ENCODE data around the gene SLC25A45.

Gene SLC25A45

GRCh38 chr11:65404638-65405339, 22.3 kb upstream of the SLC25A45 start:
- DNase-seq (ENCODE audit: low read depth) = no peak

GRCh38 chr11:65404210-65404609, 21.8 kb upstream of the SLC25A45 start:
- no peak for DNase-seq (ENCODE audit: low read depth)

GRCh38 chr11:65403607-65404121, 21.2 kb upstream of the SLC25A45 start:
- DNase-seq (ENCODE audit: low read depth) = no peak

DNA sequence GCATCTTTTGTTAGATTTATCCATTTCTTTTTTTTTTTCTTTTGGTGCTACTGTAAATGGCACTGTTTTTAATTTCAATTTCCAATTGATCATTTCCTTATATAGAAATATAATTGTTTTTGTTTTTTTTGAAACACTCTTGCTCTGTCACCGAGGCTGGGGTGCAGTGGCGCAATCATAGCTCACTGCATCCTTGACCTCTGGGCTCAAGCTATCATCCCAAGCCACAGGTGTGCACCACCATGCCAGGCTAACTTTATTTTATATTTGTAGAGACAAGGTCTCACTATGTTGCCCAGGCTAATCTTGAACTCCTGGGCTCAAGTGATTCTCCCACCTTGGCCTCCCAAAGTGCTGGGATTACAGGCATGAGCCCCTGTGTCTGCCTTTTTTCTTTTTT, 20.3 kb upstream of the SLC25A45 start:
- DNase-seq (ENCODE audit: low read depth) = no peak

DNA sequence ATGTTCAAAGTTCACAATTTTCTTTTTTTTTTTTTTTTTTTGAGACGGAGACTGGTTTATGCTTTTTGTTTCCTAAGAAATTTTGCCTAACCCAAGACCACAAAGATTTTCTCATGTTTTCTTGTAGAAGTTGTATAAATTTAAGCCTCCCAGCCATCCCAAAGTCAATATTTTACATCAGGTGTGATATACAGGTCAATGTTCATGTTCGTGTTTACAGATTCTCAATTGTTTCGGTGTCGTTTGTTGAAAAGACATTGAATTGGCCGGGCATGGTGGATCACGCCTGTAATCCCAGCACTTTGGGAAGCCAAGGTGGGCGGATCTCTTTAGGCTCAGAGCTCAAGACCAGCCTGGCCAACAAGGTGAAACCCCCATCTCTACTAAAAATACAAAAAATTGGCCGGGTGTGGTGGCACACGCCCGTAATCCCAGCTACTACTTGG, 19.4 kb upstream of the SLC25A45 start:
- DNase-seq (ENCODE audit: low read depth) = no peak

DNA sequence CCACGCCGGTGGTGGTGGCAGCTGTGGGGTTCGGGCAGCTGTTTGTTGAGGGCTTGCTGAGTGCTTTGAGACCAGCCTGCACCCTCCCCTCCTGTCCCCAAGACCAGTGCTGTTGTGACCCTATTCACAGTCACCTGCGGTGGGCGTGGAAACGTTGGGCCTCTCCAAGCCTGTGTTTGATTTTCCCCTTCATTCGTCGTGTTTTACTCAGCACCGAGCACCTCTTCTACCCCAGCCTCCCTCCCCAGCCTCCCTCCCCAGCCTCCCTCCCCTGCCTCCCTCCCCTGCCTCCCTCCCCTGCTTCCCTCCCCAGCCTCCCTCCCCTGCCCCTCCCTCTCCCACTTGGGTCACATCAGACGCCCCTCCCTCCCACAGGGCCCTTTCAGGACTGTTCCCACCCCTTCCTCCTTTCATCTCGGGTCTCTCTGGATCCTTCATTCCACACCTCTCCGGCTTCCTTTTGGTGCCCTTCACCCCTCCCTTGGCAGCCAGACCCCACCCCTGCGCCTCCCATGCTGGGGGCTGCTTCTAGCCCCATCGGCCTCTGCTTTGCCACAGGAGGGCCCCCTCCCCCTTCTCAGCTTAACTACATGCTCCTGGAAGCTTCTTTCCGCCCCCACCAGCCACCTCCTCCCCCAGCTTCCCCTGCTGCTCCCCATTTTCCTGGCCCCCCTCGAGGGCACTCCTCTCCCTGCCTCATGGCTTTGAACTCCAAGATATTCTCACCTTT, 18.8 kb upstream of the SLC25A45 start:
- DNase-seq (ENCODE audit: low read depth) = no peak

- DNase-seq (ENCODE audit: low read depth) = no peak
Measured at GRCh38 chr11:65400307-65401072, 18.0 kb upstream of the SLC25A45 start.

DNA sequence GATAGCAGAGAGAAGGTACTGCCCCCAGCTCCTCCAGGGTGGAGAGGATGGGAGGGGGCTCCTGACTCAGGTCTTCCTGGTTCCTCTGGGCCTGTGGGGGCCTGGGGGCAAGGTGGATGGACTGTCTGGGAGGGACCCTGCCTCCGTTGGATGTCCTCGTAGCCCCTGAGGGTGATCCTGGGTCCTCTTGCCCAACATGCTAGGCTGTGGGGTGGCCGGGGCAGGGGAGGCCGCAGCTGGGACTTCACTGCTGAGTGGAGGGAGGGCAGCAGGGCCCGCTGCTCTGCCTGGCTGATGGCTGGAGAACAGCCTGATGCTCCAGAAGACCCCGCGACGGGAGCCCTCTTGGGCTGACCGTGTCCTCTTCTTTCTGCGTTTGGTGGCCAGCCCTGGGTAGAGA, 17.4 kb upstream of the SLC25A45 start:
- DNase-seq (ENCODE audit: low read depth) = no peak

DNA sequence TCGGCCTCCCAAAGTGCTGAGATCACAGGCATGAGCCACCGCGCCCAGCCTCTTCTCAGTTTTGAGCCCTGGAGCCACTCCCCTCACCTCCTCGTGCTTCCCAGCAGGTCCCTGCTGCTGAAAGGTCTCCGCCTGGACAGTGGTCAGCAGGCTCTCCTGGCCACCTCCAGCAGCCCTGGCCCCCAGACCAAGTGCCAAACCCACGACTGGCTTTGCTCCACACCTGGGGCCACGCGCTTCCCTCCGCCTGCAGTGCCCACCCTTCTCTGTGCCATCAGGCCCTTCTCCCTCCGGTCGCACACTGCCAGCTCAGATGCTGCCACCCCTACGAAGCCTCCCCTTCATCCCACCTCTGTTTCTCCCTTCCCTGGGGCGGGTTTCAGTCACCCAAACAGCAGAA, 16.8 kb upstream of the SLC25A45 start:
- DNase-seq (ENCODE audit: low read depth) = no peak

GRCh38 chr11:65398362-65398910, 16.0 kb upstream of the SLC25A45 start:
- no peak for DNase-seq (ENCODE audit: low read depth)

DNA sequence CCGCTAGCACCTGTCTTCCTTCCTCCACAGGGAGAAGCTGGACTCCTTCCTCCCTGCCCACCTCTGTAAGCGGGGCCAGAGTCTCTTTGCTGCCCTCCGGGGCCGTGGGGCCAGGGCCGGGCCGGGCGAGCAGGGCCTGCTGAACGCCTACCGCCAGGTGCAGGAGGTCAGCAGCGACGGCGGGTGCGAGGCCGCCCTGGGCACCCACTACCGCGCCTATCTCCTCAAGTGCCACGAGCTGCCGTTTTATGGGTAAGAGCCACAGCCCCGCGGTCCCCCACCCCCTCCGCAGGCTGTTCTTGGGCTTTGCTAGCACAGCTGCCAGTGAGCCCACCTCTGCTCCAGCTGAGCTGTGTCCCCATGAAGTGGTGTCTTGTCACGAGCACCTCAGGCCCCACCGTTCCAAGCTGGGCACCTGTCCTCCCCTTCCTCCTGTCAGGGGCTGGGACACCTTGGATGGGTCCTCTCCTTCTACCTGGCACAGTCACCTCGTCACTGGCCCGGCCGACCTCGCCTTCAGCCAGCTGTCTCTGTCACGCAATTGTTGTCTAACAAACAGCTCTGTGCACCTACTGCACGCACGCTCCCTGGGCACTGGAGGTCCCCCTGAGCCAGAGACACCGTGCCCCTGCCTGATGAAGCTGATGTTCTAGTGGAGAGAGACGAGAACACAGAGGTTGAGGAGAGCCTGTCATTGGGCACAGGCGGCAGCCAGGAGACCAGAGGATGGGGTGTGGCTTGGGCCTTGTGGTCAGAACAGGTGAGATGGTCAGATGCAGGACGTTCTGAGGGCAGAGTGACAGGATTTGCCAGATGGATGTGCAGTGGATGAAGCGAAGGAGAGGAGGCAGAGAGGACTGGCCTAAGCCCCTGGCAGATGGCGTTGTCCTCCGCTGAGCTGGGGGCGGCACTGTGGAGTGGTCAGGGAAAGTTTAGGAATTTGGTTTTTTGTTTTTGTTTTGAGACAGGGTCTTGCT, 14.6 kb upstream of the SLC25A45 start:
- no peak for DNase-seq (ENCODE audit: low read depth)

DNA sequence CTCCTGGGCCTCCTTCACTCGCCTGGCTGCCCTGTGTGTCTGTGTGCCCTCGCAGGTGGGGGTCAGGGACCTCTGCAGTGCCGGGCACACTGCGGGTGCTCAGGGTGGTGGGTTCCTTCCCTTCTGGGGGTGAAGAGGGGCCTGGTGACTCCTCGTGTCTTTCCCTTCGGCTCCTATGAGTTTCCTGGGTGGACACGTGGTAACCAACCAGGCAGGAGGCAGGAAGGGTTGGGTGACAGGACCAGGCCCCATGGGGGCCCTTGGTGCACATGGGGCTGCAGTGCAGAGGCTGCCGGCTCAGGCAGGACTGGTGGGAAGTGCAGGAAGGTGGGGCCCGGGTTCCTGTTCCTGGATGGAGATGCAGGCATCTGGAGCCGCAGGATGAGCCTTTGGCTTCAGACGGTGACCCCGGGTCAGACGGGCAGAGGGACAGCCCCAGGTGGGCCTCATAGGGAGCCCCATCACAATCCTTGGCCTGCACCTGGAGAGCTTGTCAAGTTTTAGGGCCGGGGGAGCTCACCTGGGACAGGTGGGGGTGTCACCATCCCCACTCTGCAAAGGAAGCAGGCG, 13.6 kb upstream of the SLC25A45 start:
- no peak for DNase-seq (ENCODE audit: low read depth)

DNA sequence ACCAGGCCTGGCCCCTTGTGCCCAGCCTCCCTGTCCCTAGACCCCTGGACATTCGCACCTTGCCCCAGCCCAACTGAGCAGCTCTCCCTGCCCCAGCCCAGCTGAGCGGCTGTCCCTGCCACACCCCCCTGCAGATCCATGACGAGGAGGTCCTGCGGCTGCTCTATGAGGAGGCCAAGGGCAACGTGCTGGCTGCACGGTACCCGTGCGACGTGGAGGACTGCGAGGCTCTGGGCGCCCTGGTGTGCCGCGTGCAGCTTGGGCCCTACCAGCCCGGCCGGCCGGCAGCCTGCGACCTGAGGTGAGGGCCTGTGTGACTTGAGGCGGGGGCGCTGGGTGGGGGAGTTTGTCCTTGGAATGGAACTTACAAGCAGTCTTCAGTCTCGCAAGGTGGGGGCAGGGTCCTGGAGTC, 11.7 kb upstream of the SLC25A45 start:
- DNase-seq (ENCODE audit: low read depth) = no peak

DNA sequence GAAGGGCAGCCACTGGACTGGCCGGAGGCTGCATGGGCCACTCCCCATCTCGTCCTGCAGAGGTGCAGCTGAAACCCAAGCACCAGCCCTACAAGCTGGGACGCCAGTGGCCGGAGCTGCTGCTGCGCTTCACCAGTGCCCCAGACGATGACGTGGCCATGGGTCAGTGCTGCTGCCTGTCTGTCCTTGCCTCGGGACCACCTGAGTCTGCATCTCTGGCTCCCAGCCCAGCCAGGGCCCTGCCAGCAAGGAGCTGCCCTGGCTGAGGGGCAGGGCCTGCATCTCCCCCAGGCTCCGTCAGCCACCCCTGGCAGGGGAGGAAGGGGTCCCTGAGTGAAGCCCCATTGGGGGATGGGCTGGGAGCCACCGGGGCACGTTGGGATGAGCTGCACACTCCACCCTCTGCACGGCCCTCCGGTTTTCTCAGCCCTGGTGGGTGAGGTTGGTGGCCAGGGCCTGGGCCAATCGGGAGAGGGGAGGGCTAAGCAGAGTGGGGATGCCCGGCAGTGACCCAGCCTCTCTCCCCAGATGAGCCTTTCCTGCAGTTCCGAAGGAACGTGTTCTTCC, 11.2 kb upstream of the SLC25A45 start:
- no peak for DNase-seq (ENCODE audit: low read depth)

DNA sequence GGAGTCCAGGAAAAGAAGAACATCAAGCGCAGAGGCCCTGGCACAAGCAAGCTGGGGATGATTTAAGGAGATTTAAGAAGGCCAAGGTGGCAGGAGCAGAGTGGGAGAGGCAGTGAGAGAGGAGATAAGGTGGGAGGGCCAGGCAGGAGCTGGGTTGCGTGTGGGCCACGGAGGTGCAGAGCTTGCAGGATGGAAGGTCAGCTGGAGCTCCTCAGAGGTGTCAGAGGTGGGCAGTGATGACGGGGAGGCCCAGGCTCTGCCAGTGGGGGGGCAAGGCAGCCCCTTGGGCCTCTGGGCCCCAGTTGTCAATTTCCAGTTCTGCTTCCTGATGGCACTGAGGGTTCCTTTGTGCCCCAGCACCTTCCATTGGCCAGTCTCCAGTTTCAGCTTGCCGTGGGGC, 10.5 kb upstream of the SLC25A45 start:
- no peak for DNase-seq (ENCODE audit: low read depth)

DNA sequence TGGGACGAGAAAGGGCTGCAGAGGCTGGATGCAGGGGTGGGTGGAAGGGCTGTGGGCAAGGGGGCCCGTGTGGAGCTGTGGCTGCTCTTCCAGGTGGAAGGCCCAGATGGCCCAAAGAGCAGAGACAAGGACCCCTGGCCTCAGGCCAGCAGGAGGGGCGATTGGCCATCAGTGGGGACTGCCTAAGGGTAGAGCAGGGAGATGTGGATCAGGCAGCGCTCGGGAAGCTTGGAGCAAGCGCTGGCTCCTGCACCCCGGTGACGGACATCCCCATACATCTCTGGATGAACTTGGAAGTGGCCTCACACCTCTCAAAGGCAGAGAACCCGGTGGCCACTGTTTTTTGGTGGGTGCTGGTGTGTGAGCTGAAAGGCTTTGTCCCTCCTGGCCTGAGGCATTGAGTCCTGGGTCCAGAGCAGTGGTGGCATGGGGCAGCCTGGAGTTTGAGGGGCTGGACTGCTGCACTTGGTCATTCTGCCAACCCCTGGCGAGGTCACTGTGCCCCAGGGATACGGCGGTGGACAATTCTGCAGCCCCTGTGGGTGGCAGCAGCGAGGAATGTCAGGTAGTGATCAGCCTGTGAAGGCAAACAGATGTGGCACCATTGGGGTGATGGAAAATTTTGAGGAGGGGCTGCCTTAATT, 9.9 kb upstream of the SLC25A45 start:
- no peak for DNase-seq (ENCODE audit: low read depth)

- DNase-seq (ENCODE audit: low read depth) = no peak
Measured at GRCh38 chr11:65390996-65391395, 8.6 kb upstream of the SLC25A45 start.

- DNase-seq (ENCODE audit: low read depth) = no peak
Measured at GRCh38 chr11:65390099-65390941, 7.9 kb upstream of the SLC25A45 start.

All from stimulated activated CD8-positive, alpha-beta memory T cell treated with anti-CD3 and anti-CD28 coated beads, Interleukin-12 subunit alpha, Interleukin-12 subunit beta, amount 100 ng/mL, for 1 hour (primary cell).